Anterior cingulate cortex (tissue), 58 donors: Measurements from ENCODE around the gene JADE3.
"Not testable (repeated sequence)": the region's sequence is repeated elsewhere in the genome, so short reads cannot be mapped to it uniquely, and the experiment has no call there.

Source experiments
- DNase-seq, 58 donors: peaks; one replicate each; lab custom pipeline; 2025; lab: John Stamatoyannopoulos, UW

JADE3 gene

DNA sequence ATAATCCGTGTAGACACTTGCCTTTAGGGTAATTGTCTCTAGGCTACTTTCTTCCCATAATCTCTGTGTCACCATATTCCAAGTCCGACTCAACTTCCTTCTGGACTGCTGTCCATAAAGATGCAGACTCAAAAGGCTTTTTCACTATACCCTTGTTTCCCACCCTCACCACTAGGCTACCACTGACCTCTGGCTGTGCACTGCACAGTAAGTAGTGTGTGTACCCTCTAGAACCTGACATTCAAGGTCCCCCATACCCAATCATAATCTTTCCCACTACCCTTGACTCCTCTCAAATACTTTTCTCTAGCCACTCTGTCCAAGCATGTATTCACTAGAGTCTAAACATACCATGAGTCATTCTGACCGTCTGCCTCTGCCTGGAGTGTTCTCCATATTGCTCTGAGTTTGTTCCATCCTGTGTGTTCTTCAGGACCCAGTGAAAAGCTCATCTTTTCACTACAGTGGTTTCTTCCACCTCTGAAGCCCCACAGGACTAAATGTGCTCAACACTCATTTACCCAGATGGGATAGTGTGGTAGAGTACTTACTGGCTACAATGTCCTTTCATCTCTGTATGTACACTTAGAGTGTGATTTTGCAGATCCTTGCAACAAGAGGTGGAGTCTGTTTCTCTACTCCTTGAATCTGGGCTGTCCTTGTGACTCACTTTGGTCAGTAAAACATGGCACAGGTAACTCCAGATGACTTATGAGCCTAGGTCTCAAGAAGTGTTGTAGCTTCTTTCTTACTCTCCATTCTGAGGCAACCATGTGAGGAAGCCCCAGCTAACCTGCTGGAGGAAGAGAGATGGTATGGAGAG lies 17.4 kb downstream of the JADE3 start:
- DNase-seq = no peak

DNA sequence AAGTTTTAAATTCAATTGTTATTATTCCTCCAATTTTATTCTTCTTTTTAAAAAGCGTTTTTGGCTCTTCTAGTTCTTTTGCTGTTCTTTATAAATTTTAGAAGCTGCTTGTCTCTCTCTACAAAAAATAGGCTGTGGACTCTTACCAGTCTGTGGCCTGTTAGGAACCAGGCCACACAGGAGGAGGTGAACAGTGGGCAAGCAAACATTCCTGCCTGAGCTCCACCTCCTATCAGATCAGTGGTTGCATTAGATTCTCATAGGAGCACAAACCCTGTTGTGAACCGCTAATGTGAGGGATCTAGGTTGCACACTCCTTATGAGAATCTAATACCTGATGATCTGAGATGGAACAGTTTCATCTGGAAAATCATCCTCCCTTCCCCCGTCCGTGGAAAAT lies 23.1 kb downstream of the JADE3 start:
- no peak for DNase-seq

- no peak for DNase-seq
Observed at GRCh38 chrX:46938589-46938988, 26.4 kb downstream of the JADE3 start.

GRCh38 chrX:46941341-46941740 lies 29.1 kb downstream of the JADE3 start:
- DNase-seq = no peak

DNA sequence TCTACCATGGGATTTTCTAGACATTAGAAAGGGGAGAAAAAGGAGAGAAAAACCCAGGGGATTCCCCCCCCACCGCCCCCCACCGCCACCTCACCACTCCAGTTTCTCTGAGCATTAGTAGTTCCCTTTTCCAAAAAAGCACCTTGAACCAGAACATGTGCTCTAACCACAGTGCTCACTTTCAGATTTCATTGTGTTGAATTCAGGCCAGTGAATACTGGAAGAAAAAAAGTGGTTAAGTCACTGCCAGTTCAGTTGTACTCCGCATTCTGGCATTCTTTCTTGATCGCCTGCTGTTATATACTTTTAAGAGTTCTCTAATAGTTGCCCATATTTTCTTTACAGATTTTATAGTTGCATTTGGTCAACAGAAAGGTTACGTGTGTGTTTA lies 40.9 kb downstream of the JADE3 start:
- no peak for DNase-seq

DNA sequence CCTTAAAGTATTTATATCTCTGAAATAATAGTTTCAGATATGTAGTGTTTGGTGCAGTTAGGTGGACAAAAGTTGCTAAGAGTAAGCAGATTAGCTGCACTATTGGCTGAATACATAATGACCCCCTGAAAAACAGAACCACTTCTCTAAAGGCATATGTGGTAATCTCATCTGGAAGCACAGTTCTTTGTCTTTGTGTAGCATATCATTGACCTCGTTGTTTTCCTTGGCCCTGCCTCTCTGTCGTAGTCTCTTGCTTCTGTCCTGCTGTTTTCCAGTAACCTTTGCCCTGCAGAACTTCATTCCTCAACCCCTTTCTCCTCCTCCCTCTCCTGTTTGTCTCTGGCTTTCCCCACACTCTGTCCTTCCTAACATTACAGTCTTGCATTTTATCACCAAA lies 41.4 kb downstream of the JADE3 start:
- no peak for DNase-seq

DNA sequence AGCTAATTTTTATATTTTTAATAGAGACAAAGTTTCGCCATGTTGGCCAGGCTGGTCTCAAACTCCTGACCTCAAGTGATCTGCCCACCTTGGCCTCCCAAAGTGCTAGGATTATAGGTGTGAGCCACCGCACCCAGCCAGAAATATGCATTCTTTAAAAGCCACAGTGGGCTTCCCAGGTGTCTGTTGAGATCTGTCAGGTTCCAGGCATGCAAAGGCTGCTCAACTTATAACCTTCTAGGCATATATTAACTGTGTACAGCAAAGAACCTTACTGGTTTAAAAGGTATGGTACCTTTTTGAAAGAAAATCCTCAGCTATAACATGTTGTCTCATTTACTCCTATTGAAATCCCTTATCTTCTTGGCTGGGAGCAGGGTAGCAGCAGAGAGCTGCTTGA lies 42.5 kb downstream of the JADE3 start:
- no peak for DNase-seq

DNA sequence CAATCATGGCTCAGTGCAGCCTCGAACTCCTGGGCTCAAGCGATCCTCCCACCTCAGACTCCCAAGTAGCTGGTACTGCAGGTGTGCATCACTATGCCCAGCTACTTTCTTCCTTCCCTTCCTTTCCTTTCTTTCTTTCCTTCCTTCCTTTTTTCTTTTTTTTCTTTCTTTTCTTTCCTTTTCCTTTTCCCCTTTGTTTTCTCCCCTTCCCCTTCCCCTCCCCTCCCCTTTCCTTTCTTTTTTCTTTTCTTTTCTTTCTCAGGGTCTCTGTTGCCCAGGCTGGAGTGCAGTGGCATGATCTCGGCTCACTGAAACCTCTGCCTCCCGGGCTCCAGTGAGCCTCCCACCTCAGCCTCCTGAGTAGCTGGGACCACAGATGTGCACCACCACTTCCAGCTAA lies 44.4 kb downstream of the JADE3 start:
- not testable (repeated sequence) for DNase-seq

DNA sequence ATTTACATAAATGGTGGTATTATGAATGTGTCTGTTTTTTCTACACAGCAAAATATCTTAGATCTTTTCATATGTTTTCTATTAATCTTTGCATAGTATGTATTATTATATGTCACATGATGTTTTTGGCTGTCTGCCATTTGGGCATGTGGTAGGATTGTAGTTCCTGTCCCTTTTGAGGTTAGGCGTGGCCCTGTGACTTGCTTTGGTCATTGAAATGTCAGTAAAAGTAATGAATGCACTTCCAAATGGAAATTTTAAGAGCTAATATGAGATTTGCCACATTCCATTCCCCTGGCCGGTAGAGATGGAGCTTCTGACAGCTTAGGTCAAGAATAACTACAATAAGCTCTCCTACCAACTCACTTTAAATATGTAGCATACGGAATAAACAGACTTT lies 45.1 kb downstream of the JADE3 start:
- DNase-seq = no peak

DNA sequence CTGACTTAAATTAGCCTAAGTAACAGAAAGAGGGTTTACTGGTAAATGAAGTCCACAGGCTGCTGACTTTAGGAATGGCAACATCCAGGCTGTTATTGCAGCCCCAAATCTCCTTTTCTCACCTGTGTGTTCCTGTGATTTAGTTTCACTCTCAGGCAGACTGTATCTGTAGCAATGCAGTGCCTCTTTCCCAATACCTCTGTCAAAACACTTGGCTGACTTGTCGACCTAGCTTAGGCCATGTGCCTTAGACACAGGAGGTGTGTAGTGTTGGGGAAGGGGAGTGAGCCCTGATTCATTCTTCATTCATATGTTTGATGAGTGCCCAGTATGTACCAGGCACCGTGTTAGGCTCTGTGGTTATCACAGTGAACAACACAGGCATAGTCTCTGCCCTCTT lies 46.9 kb downstream of the JADE3 start:
- no peak for DNase-seq

- no peak for DNase-seq
Observed at GRCh38 chrX:46959985-46960700, 47.9 kb downstream of the JADE3 start.

DNA sequence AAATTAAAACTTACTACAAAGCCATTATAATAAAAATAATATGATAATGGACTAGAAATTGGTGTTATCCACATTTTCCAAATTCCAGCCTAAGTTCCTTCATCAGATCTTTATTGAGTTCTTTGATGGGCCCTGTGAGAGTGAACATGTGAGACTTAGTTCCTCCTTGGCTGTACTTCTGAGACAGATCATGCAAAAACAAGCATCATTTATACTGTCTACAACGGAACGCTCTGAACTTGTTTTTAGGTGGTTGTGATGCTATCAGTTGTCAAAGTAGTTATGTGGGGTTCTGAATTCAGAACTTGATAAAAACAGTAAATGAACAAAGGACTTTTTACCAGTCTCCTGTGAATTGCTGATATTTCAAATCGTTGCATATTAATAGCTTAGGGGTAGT lies 48.9 kb downstream of the JADE3 start:
- no peak for DNase-seq

DNA sequence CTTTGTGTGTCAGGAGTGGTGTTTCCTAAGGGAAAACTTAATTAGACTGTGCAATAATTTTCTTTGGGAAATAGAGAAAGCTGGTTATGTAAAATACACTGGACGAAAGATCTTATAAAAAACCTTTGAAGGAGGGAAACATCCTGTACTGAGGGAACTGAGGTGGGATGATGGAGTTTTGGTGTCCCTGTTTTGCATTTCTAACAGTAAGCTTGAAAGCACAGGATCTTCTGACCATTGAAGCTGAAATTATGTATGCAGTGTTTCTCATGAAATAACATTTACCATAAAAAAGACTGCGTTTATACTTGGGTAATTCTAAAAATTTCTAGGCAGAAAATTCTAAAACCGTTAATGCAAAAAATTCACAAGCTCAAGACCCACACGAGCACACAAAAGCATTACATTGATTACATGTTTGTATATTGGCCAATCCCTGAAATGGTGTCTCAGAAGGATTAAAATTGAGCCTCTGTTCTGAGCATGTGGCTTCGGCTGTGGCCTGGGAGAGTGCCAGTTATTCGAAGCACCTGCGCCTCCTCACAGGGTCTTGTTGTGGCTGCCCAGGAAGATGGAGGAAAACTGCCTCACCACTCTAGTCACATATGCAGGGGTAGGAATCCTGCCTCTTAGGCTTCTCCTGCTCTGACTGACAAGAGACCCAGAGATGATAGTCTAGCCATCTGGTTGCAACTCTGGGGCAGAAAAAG lies 49.5 kb downstream of the JADE3 start:
- DNase-seq = peak in 7 of 58 donors; percentile 0 to 7 (median 1)

- DNase-seq = no peak
Observed at GRCh38 chrX:46965125-46965758, 53.0 kb downstream of the JADE3 start.

GRCh38 chrX:46967547-46967946 lies 55.3 kb downstream of the JADE3 start:
- DNase-seq = no peak

- not testable (repeated sequence) for DNase-seq
Observed at GRCh38 chrX:46977046-46977445, 64.8 kb downstream of the JADE3 start.

- peak in 15 of 58 donors; percentile 0 to 29 (median 1) for DNase-seq
Observed at GRCh38 chrX:46978341-46979291, 66.4 kb downstream of the JADE3 start.

DNA sequence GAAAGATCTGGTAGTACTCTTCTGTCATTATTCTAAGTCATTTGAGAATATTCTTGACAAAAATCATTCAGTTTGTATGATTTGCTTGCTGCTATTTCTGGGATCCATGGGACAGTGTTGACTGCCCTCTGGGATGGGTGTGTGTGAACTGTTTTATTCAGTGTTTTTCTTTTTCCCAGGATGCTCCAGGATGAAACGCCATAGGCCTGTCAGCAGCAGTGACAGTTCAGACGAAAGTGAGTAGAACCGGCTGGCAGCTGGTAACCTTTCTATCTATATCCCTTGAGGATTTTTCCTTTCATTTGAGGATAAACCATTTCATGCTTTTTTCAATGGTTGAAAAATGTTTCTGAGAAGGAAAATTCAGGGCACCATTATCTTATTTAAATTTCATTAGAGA lies 72.5 kb downstream of the JADE3 start:
- no peak for DNase-seq

GRCh38 chrX:46989548-46989947 lies 77.3 kb downstream of the JADE3 start:
- DNase-seq = no peak

- no peak for DNase-seq
Observed at GRCh38 chrX:46991664-46992063, 79.4 kb downstream of the JADE3 start.
